GM19452 (cell line): ENCODE measurements around the gene BMP15.

ENCODE experiments used
- ATAC-seq: cut with Tn5 transposase; IDR thresholded peaks from one replicate; pipeline ENCODE4 v1.9.1; 2021; ENCODE audit not compliant: unreplicated experiment

The BMP15 gene

DNA sequence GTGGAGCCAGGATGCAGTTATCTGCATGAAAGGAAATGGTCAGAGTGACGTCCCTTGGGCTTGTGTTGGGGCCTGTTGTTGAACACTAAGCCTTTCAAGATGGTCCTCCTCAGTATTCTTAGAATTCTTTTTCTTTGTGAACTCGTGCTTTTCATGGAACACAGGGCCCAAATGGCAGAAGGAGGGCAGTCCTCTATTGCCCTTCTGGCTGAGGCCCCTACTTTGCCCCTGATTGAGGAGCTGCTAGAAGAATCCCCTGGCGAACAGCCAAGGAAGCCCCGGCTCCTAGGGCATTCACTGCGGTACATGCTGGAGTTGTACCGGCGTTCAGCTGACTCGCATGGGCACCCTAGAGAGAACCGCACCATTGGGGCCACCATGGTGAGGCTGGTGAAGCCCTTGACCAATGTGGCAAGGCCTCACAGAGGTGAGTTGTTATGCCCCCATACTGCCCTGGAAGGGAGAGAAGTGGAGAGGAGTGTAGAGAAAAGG is at the start of gene BMP15:
Gene BMP15 (plus strand): TSS at position 51 of the 492 bp plus-strand sequence. CDS start 49 bp downstream, at position 100.
- ATAC-seq: no peak

DNA sequence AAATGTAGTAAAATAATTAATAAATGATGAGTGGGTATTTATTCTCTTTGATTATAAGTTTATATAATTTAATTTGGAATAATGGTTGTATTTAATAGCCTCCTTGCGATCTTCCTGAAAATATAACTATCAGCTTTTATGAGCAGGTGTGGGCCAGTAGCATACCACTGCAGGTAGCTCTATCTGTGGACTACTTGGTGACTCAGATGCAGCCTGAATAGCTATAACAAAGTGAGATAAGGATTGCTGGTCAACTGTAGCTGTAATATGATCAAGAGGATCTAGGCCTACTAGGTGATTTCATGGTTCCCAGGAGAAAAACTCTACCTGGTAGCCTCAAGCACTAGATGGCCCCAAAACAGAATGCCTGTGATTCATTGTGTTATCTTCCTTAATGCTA is 47.1 kb upstream of the BMP15 start:
- ATAC-seq: no peak

DNA sequence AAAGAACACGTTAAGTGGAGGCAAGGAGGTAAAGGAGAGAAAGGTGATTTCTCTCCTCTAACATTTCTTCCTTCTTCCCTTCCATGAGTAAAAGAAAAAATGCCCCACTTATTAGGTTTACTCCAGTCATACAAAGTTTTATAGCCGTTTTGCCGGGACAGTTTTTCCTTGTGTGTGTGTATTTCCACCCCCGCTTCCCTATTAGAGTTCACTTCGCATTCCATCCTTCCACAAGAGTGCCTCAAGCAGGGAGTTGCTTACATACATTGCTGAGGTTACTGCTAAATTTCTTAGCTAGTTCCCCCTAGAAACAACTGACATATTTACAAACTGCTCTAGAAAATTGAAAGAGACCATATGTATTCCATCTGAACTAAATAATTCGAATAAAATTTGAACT is 45.2 kb upstream of the BMP15 start:
- no peak for ATAC-seq

DNA sequence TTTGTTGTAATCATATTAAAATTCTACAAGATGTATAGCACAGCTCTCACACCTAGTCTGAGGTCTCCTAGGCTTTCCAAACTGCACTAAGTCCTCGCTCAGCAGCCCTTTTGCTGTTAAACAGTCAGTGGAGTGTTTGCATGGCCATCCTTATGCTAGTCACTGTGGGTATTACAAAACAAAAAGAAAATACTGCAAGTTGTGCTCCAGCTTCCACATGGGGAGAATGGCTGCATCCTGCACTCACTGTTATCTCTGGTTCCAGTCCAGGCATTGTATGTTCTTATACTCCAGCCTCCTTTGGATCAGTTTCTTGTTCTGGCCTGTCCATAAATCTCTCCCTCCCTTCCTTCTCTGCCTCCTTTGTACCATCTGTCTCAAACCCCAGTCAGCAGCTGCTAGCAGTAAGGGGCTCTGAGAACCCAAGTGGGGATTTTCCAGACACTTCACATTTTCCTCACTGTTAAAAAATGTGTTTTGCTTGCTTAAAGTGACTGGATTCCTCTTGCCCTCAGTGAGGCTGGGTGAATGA is 38.5 kb upstream of the BMP15 start:
- ATAC-seq: no peak

DNA sequence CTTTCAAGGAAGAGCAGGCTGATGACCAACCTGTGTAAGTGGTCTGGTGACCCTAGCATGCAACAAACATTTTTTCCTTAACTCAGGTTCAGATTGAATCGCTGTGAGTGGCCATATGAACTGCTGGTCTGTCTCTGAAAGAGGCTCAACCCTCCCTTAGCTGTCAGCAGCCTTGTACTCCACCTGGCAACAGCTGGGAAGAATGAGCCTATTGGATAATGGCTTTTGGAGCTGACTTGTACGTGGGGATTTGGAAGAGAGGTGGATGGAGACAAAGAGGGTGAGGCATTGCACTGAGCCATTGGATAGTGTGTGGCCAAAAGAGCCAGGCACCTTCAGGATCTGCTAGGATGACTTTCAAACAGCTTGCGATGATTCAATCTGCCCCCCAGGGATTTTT is 35.7 kb upstream of the BMP15 start:
- ATAC-seq: no peak

DNA sequence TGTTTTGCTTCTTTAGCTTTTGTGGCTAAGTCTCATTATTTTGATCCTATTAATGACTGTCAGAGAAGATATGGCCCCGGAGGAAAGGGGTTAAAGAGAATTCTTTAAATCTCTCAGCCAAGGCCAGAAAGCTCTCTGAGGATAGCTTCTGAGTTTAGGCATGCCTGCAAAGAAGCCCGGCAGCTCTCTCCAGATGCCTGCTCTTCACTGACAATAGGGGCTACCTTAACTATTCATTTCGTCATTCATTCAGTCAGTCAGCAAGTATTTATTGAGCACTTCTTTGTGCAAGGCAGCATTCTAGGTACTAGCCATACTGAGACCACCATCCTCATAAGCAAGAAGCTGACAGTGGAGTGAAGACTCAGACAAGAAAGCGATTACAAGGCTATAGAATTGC is 34.0 kb upstream of the BMP15 start:
- ATAC-seq: no peak

DNA sequence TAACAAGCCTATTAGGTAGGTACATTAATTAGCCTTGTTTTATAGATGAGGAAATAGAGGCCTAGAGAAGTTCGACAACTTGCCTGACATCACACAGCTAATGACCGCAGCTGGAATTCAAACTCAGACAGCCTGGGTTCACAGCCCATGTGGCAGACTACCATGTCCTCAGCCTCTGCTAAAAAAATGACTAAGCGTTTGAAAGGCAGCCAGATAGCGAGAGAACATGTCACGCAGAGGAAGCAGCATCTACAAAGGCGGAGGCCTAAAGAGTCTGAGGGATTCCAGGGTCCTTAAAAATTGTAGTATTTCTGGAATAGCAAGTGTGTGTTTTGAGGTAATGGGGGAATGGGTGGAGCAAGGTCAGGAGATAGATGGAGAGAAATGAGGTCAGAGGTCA is 33.2 kb upstream of the BMP15 start:
- ATAC-seq: no peak

DNA sequence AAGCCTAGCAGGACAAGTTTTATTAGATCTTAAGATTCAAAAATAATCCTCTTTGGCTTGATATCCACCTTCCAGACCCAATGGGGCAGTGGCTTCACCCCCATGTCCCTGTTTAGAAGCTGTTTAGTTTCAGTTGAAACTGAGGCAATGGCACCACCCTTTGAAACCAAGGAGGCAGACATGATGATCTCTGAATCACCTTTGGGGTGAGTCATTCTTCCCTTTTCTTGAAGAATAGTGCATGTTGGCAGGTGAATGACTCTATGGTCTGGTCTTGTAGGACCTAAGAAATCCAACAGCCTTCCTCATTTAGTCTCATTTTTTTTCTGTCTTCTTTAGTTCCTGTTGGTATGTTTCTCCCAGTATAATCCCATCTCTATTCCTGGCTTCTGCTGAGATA is 29.5 kb upstream of the BMP15 start:
- no peak for ATAC-seq

DNA sequence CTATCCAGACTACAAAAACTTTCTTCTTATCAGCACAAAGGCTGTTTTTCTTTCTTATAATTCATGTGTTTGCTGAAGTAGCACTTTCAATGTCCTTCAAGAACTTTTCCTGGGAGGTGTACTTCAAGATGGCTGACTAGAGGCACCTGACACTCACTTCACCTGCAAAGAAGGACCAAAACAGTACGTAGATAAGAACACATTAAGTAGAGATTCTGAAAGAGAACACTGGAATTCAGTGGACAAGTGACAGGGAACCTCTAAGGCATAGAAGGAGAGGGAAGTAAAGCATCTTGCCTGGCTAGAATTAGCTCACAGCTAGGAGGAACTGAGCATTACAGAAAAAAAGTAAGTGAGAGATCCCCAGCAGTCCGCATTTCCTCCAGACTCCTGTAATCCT is 21.7 kb upstream of the BMP15 start:
- no peak for ATAC-seq

DNA sequence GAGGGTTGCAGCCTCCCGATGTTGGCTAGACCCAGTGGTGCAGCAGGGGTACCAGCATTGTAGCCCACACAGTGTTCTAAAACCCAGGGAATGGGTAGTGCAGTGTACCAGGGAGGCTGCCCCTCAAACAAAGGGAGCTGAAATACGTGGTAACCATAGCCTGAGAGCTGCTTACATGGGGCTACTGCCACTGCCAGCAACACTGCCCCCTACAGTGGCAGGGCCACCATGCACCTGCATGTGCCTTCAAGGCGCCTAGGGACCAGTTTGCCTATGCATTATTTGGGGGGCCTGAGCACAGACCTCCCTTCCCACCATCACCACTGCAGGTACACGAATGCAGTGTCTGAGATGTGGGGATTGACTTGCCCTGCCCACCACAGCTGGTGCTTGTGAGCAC is 21.0 kb upstream of the BMP15 start:
- no peak for ATAC-seq

DNA sequence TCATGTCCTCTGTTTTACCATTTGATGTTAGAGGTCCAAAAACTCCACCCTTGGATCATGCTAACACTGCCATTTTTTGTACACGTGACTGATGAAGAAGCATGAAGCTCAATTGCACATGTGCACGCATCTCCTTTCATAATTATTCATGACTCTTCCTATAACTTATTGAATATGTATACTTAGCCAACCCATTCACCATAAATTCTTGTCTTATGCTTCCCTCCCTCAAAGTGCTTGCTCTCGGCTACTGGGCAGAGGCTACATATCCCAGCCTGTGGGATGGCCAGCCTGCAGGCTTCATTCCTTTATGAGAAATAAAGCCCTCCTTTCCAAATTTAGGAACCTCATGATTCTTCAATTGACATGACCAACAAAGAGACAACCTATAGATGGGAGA is 17.5 kb upstream of the BMP15 start:
- no peak for ATAC-seq

DNA sequence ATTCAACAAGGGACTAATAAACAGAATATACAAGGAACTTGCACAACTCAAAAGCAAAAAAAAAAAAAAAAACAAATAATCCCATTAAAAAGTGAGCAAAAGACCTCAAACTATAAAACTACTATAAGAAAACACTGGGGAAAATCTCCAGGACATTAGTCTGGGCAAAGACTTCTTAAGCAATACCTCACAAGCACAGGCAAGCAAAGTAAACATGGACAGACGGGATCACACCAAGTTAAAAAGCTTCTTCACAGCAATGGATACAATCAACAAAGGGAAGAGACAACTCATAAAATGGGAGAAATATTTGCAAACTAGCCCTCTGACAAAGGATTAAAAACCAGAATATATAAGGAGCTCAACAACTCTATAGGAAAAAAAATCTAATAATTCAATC is 17.1 kb upstream of the BMP15 start:
- ATAC-seq: no peak

DNA sequence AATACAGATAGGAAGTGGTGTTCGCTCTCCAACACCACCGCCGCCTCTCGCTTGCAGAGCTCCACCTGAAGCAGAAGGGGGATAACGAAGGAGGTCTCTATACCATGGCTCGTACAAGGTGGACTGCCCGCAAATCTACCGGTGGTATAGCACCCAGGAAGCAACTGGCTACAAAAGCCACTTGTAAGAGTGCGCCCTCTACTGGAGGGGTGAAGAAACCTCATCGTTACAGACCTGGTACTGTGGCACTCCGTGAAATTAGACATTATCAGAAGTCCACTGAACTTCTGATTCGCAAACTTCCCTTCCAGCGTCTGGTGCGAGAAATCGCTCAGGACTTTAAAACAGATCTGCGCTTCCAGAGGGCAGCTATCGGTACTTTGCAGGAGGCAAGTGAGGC is 5.2 kb upstream of the BMP15 start:
- no peak for ATAC-seq

DNA sequence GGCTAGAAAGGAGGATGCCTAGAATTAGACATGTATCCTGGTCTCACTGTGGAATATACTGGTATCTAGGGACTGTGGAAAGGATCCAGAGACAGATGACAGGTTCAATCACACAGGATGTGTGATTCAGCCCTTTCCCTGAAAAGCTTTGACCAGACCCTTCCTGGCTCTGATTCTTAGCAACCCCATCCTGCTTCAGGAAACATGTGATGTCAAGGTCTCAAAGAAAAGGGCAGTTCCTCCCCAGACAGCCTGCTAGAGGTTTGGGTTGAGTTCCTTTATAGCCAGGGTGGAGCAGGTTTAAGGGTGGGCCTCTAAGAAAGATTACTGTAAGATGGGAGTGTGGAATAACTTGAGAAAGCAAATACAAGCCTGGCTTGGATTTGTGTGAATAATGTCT is 3.0 kb downstream of the BMP15 start:
- ATAC-seq: no peak

DNA sequence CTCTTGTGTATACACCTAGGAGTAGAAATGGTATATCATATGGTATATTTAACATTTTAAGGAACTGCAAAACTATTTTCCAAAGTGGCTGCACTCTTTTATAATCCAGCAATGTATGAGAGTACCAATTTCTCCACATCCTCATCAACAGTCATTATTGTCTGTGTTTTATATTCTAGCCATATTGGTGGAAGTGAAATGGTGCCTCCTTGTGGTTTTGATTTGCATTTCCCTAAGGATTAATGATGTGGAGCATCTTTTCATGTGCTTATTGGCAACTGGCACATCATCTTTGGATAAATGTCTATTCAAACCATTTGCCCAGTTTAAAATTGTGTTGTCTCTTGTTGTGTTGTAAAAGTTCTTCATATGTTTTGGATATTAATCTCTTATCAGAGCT is 9.6 kb downstream of the BMP15 start:
- no peak for ATAC-seq

DNA sequence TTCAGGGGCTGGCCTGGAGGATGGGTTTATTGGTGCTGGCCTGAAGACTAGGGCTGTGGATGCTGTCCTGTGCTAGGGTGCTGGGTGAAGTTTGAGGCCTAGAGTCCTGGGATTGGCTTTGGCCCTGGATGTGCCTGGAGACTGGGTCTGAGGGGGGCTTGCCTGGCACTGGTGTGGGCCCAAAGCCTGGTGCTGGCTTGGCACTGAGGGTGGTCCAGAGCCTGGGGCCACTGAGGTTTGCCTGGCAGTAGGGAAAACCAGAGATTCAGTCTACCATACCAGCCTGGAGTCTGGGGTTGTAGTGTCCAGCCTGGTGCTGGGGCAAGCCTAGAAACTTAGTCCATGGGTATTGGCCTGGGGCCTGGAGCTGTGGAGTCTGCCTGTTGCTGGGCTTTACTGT is 16.6 kb downstream of the BMP15 start:
- ATAC-seq: no peak

DNA sequence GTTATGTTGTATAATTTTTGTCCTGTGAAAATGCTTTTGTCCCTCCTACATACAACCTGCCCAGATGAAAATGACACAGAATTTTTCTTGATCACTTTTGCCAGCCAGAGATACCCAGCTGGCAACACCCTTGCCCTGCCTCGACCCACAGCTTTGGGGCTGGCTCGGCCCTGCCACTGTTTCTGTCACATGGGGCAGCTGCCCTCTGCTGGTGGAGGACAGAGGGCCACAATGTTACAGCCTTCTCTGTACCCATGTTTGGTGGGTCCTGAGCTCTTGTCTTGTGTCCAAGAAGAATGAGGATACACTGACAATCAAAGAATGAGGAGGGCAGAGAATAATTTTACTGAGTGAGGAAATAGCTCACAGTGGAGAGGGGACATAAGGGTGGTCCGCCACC is 31.1 kb downstream of the BMP15 start:
- no peak for ATAC-seq

DNA sequence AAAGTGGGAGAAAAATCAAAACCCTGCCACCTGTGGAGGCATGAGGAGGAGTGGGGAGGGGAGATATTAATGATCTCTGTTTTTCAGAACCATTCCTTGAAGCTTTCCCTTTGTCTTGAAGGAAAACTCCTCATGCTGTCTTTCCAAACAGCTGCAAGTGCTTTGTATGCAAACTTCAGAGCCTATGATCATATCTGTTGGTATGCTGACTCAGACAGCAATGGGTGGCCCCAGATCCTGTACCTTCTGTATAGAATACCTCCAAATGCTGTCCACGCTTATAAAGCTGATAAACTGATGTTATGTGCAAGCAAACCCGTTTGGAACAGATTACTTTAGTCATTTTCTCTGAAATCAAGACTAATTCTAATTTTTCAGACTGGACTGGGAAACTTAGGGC is 31.9 kb downstream of the BMP15 start:
- no peak for ATAC-seq

DNA sequence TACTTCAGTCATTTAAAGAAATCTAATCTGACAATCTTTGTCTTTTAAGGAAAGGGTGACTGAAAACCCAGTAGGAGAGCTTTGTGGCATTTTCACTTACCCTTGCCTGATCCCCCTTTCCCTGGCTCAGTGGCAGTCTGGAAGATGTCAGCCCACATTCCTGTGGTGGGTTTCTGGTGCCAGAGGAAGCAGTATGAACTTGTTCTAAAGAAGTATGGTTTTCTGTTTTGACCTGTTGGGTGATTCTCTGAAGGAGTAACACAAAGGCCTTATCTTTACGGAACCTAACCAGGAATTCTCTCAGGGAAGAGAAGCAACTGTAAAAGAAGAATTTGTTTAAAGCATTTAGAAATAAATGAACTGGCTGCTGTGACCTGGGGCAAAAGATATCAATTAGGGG is 41.9 kb downstream of the BMP15 start:
- no peak for ATAC-seq

DNA sequence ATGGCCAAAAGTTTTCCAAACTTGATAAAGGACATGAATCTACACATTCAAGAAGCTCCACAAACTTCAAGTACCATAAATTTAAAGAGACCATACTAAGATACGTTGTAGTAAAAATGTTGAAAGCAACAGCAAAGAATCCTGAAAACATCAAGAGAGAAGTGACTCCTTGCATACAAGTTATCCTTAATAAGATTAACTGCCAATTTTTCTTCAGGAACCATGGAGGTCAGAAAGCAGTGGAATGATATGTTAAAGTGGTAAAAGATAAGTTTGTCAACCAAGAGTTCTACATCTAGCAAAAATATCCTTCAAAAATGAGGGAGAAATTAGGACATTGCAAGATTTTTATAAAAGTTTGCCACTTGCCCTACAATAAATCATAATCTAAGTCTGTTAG is 43.3 kb downstream of the BMP15 start:
- no peak for ATAC-seq

DNA sequence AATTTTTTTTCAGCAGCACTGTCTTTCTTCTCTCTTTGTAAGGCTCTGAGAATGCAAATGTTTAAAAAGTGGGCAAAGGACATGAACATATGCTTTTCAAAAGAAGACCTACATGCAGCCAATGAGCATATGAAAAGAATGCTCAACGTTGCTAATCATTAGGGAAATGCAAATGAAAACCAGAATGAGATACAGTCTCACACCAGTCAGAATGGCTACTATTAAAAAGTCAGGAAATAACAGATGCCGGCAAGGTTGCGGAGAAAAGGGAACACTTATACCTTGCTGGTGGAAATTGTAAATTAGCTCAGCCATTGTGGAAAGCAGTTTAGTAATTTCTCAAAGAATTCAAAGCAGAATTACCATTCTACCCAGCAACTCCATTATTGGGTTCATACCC is 51.6 kb downstream of the BMP15 start:
- ATAC-seq: no peak

DNA sequence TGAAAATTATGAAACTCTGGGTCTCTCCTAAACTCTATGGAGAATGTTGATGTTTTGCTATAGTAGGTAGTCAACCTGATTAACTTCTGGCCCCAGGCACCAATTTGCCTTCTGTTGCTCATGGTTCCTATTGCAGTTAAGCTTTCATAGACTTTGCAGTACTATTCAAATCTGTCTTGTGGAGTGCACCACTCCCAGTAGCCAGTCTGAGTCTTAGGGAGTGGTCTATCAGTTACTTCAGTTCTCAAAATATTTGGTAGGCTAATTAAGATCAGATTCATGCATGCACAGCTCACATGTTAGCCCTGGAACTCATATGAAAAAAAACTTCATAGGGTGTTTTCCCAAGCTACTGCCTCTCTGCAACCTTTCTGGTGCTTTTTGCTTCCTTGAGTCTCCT is 53.3 kb downstream of the BMP15 start:
- no peak for ATAC-seq
